ENCODE results near the gene RAB7B.

DNA sequence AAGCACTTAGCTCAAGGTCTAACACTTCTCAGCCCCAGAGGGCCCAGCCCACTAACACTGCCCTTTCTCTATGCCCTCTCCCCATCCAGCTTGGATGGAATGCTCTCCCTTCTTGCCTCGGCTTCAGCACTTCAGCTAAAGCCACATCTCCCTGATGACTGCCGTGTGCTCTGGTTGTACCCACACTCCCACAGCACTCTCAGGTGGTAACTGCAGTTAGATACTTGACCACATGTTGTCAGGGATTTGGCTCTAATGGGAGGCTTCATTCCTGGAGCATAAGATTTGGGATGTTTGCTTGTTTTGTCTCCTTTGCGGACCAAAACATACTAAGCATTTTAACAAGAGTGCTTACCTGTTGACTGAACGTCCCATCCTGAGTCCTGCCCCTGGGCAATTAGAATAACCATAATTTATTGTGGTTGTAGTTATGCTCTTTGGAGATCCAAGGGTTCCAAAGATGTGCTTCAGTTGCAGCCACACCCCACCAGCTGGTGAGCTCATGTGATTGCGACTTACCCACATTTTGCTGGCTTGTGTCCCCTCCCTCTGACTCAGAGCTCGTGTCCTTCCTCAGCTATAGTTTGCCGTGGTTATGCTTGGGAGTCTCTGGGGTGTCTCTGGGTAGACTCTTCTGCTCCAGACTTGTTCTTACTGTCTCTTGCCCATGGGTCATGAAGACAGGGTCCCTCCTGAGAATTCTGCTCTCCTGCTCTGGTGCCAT, 52.2 kb downstream of the RAB7B start:
- no peak for TF ChIP-seq GATA3 (IDR thresholded peaks at IDR 0.05; ENCODE audit: low read depth, low read length)
- TF ChIP-seq GATA2 (IDR thresholded peaks at IDR 0.05; ENCODE audit: low read depth, low read length): no peak

Measured in SH-SY5Y (cell line).